ENCODE data around the gene GPX3.

DNA sequence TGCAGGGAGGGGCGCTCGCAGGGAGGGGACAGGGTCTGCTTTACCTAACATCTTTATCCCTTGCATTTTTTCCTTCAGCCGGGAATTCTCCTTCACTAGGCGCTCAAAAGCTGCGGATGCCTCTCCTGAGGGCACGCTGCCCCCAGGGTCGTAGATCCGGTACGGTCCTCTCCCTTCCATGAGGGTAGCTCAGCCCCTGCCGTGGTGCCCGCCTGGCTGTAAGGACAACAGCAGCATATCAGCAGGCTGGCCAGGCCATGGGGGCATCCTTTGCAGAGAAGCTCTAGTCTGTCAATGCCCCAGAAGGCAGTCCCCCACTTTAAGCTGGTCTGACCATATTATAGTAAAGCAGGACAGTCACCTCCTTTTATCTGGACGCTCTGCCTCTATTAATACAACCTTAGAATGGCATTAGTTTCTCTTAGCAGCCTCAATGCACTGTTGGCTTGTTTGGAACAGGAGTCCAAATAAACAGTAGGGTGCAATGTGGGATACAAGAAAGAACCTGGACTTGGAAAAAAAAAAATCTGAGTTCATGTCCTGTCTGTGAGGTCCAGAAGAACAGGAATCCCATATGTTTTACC lies 44.6 kb downstream of the GPX3 start:
- no peak for TF ChIP-seq POLR2AphosphoS5 (IDR thresholded peaks at IDR 0.05; ENCODE audit: low read depth, low read length)
- TF ChIP-seq, protein P1, sequence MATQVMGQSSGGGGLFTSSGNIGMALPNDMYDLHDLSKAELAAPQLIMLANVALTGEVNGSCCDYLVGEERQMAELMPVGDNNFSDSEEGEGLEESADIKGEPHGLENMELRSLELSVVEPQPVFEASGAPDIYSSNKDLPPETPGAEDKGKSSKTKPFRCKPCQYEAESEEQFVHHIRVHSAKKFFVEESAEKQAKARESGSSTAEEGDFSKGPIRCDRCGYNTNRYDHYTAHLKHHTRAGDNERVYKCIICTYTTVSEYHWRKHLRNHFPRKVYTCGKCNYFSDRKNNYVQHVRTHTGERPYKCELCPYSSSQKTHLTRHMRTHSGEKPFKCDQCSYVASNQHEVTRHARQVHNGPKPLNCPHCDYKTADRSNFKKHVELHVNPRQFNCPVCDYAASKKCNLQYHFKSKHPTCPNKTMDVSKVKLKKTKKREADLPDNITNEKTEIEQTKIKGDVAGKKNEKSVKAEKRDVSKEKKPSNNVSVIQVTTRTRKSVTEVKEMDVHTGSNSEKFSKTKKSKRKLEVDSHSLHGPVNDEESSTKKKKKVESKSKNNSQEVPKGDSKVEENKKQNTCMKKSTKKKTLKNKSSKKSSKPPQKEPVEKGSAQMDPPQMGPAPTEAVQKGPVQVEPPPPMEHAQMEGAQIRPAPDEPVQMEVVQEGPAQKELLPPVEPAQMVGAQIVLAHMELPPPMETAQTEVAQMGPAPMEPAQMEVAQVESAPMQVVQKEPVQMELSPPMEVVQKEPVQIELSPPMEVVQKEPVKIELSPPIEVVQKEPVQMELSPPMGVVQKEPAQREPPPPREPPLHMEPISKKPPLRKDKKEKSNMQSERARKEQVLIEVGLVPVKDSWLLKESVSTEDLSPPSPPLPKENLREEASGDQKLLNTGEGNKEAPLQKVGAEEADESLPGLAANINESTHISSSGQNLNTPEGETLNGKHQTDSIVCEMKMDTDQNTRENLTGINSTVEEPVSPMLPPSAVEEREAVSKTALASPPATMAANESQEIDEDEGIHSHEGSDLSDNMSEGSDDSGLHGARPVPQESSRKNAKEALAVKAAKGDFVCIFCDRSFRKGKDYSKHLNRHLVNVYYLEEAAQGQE (IDR thresholded peaks at IDR 0.05; ENCODE audit: insufficient read depth in 1 of 2, low read depth in 2 of 2, low read length in 2 of 2): no peak
- TF ChIP-seq TAF1 (IDR thresholded peaks at IDR 0.05; ENCODE audit: borderline replicate concordance, insufficient read depth, low read length): no peak

Data from PFSK-1 (cell line).